MCF 10A (cell line): Measurements from ENCODE around the gene ZNF664. TPM values are rescaled to one million over a fixed set of nuclear protein-coding genes. Genes with fewer than 3 reads are reported as not detected.

Experiments
- BruUV-seq: library from RNA; stranded (reverse); fragments of 400-500 nt; replicated peaks from 2 replicates; lab custom pipeline; 2021; lab: Mats Ljungman, UMichigan
- CTCF ChIA-PET: fragments of 300-600 bp; sonication (Branson Sonifier 250); formaldehyde crosslinking; extraction: SDS; loops from one replicate; lab custom pipeline; 2021; ENCODE audit warnings: antibody characterized with exemption, inconsistent platforms; lab: Yijun Ruan, JAX
- POLR2A ChIA-PET: fragments of 300-600, 350-650 bp; sonication (Branson Sonifier 250); formaldehyde crosslinking; extraction: SDS; loops from one replicate; lab custom pipeline; 2020; ENCODE audit warnings: antibody characterized with exemption, inconsistent platforms; lab: Yijun Ruan, JAX
- DNase-seq: peaks from one replicate; pipeline ENCODE4 v3.0.0-alpha.2; 2018; ENCODE audit not compliant: unreplicated experiment
- H3K27ac Mint-ChIP-seq: one replicate; pipeline ENCODE4 v1.8.0; 2022; ENCODE audit warnings: mild to moderate bottlenecking, low read depth, mixed read lengths; ENCODE audit not compliant: unreplicated experiment
- H3K27me3 Mint-ChIP-seq: one replicate; pipeline ENCODE4 v1.8.0; 2022; ENCODE audit warnings: mixed read lengths; ENCODE audit not compliant: insufficient read depth, unreplicated experiment
- H3K36me3 Mint-ChIP-seq: one replicate; pipeline ENCODE4 v1.8.0; 2022; ENCODE audit warnings: mild to moderate bottlenecking, moderate library complexity, mixed read lengths; ENCODE audit not compliant: insufficient read depth, unreplicated experiment
- H3K4me1 Mint-ChIP-seq: one replicate; pipeline ENCODE4 v1.8.0; 2022; ENCODE audit warnings: mixed read lengths; ENCODE audit not compliant: insufficient read depth, unreplicated experiment
- H3K4me3 Mint-ChIP-seq: one replicate; pipeline ENCODE4 v1.8.0; 2022; ENCODE audit warnings: mild to moderate bottlenecking, moderate library complexity, mixed read lengths; ENCODE audit not compliant: unreplicated experiment
- H3K9me3 Mint-ChIP-seq: one replicate; pipeline ENCODE4 v1.8.0; 2022; ENCODE audit warnings: mixed read lengths; ENCODE audit not compliant: unreplicated experiment
- CTCF ChIP-seq: fragments of 200-600 bp; IDR thresholded peaks from one replicate; pipeline ENCODE4 v1.8.0; 2022; ENCODE audit warnings: antibody characterized with exemption, mild to moderate bottlenecking; ENCODE audit not compliant: unreplicated experiment
- intact Hi-C: fragments of 100-400 bp; cut with micrococcal nuclease; formaldehyde crosslinking; loops from 2 replicates; pipeline ENCODE4 v1.14.1; 2022
- total RNA-seq: library from RNA; stranded (reverse); gene quantifications from 2 replicates; pipeline ENCODE4 v1.2.3, GENCODE V29; 2022

The ZNF664 gene
- total RNA-seq, 1 experiment from 2014 or later = 123 TPM

GRCh38 chr12:124019115-124019514 is 46.1 kb downstream of the ZNF664 start:
- Mint-ChIP-seq H3K4me1 (peaks cover 3% of the 10 kb centered on the region), H3K9me3 (no peaks in the 10 kb centered on the region), H3K4me3 (no peak overlapping the region), H3K27ac (no peak overlapping the region), H3K36me3 (peaks cover 14% of the 10 kb centered on the region), H3K27me3 (no peaks in the 10 kb centered on the region)
- TF ChIP-seq CTCF = no peak
- POLR2A ChIA-PET = no interaction called here
- CTCF ChIA-PET = interaction anchor here (0.6 to 1.0 kb wide), 2 partner anchors 18 to 138 kb away, joined by 3 read pairs; no protein-coding TSS in a partner anchor
- no TSS peak for BruUV-seq
- intact Hi-C loops = no loop called here
- no peak for DNase-seq

- BruUV-seq = no TSS peak
- POLR2A ChIA-PET = no interaction called here
- no peak for TF ChIP-seq CTCF
- Mint-ChIP-seq H3K4me1 (peaks cover 11% of the 10 kb centered on the region), H3K36me3 (peaks cover 1% of the 10 kb centered on the region), H3K4me3 (no peak overlapping the region), H3K9me3 (no peaks in the 10 kb centered on the region), H3K27me3 (no peaks in the 10 kb centered on the region), H3K27ac (no peak overlapping the region)
- intact Hi-C loops = no loop called here
- CTCF ChIA-PET = interaction anchor here (0.6 kb wide), 1 partner anchor 10 kb away, joined by 3 read pairs; no protein-coding TSS in a partner anchor
- no peak for DNase-seq
Measured at GRCh38 chr12:124020514-124020949, 47.5 kb downstream of the ZNF664 start.

- ChIA-PET CTCF (no interaction called here), POLR2A (no interaction called here)
- no peak overlapping the region for H3K27ac Mint-ChIP-seq
- no peaks in the 10 kb centered on the region for H3K36me3 Mint-ChIP-seq
- H3K9me3 Mint-ChIP-seq = no peaks in the 10 kb centered on the region
- DNase-seq = no peak
- H3K4me3 Mint-ChIP-seq = no peak overlapping the region
- H3K27me3 Mint-ChIP-seq = no peaks in the 10 kb centered on the region
- intact Hi-C loops = no loop called here
- H3K4me1 Mint-ChIP-seq = peaks cover 11% of the 10 kb centered on the region
- TF ChIP-seq CTCF = no peak
- no TSS peak for BruUV-seq
Measured at GRCh38 chr12:124021007-124021406, 48.0 kb downstream of the ZNF664 start.

DNA sequence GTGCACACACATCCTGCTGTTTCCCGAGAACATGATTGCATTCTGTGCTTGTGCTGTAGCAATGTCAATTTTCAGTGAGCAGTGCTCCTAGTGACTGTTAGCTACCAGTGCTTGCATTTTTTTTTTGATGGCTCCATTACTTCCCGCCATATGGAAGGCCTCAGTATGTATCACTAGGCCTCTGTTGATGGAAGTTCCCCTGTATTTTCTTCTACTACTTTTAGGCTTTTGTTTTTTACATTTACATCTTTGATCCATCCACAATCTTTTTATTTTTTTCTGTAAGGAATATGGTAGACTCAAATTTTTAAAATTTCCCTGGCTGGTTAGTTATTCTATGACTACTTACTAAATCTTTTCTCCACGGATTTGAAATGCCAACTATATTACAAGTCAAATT is 49.1 kb downstream of the ZNF664 start:
- no peaks in the 10 kb centered on the region for H3K27me3 Mint-ChIP-seq
- no TSS peak for BruUV-seq
- intact Hi-C loops = no loop called here
- H3K4me1 Mint-ChIP-seq = peaks cover 17% of the 10 kb centered on the region
- no peak overlapping the region for H3K27ac Mint-ChIP-seq
- no peak for TF ChIP-seq CTCF
- H3K9me3 Mint-ChIP-seq = no peaks in the 10 kb centered on the region
- no peak overlapping the region for H3K4me3 Mint-ChIP-seq
- CTCF ChIA-PET = interaction anchor here (0.7 kb wide), 1 partner anchor 498 kb away, joined by 3 read pairs; no protein-coding TSS in a partner anchor
- no peaks in the 10 kb centered on the region for H3K36me3 Mint-ChIP-seq
- DNase-seq = no peak
- POLR2A ChIA-PET = no interaction called here
